Muscle of arm (tissue), 12 donors: Measurements from ENCODE around the gene ZBTB38. TPM values are rescaled to one million over a fixed set of nuclear protein-coding genes. Genes with fewer than 3 reads are reported as not detected.

ENCODE experiments used
- DNase-seq: peaks from one replicate; pipeline ENCODE4 v3.0.0-alpha.2; 2013
- polyA plus RNA-seq, 12 donors: library from polyadenylated mRNA; unstranded; fragments of 120-200 nt; gene quantifications; one replicate each; pipeline ENCODE4 v1.2.1, GENCODE V29; 2013; ENCODE audit not compliant: insufficient read length in 12 of 12

The ZBTB38 gene
- polyA plus RNA-seq, 12 donors, result 17.6 to 37.4 (median 20.8) TPM; not detected in 1

GRCh38 chr3:141384575-141384974 is 16.3 kb downstream of the ZBTB38 start:
- DNase-seq, result no peak

- no peak for DNase-seq
Measured at GRCh38 chr3:141385406-141386125, 17.3 kb downstream of the ZBTB38 start.

GRCh38 chr3:141386126-141386488 is 17.8 kb downstream of the ZBTB38 start:
- no peak for DNase-seq

GRCh38 chr3:141386611-141387111 is 18.4 kb downstream of the ZBTB38 start:
- no peak for DNase-seq

GRCh38 chr3:141387516-141387915 is 19.2 kb downstream of the ZBTB38 start:
- DNase-seq, result no peak

- DNase-seq, result no peak
Measured at GRCh38 chr3:141388395-141388794, 20.1 kb downstream of the ZBTB38 start.

GRCh38 chr3:141388823-141389621 is 20.7 kb downstream of the ZBTB38 start:
- no peak for DNase-seq

- no peak for DNase-seq
Measured at GRCh38 chr3:141389703-141390102, 21.4 kb downstream of the ZBTB38 start.

- DNase-seq, result no peak
Measured at GRCh38 chr3:141390747-141391146, 22.4 kb downstream of the ZBTB38 start.

GRCh38 chr3:141391298-141391990 is 23.1 kb downstream of the ZBTB38 start:
- DNase-seq, result no peak

GRCh38 chr3:141391991-141392316 is 23.6 kb downstream of the ZBTB38 start:
- DNase-seq, result no peak

- no peak for DNase-seq
Measured at GRCh38 chr3:141392416-141392815, 24.1 kb downstream of the ZBTB38 start.

GRCh38 chr3:141392897-141393734 is 24.8 kb downstream of the ZBTB38 start:
- no peak for DNase-seq

GRCh38 chr3:141393735-141394076 is 25.4 kb downstream of the ZBTB38 start:
- no peak for DNase-seq

- no peak for DNase-seq
Measured at GRCh38 chr3:141394560-141394959, 26.3 kb downstream of the ZBTB38 start.

- DNase-seq, result no peak
Measured at GRCh38 chr3:141395005-141395589, 26.8 kb downstream of the ZBTB38 start.

- no peak for DNase-seq
Measured at GRCh38 chr3:141397996-141398395, 29.7 kb downstream of the ZBTB38 start.

GRCh38 chr3:141399200-141399599 is 30.9 kb downstream of the ZBTB38 start:
- no peak for DNase-seq

- no peak for DNase-seq
Measured at GRCh38 chr3:141400073-141400971, 32.0 kb downstream of the ZBTB38 start.

GRCh38 chr3:141401095-141401494 is 32.8 kb downstream of the ZBTB38 start:
- no peak for DNase-seq
